NCI-H446 treated with DMSO at 0.1 percent for 48 hours (cell line): ENCODE data around the gene CYTL1.
"Not testable (repeated sequence)": the region's sequence is repeated elsewhere in the genome, so short reads cannot be mapped to it uniquely, and the experiment has no call there.

Experiments used
- DNase-seq: peaks from one replicate; lab custom pipeline; 2025; lab: John Stamatoyannopoulos, UW

CYTL1 gene, protein sequence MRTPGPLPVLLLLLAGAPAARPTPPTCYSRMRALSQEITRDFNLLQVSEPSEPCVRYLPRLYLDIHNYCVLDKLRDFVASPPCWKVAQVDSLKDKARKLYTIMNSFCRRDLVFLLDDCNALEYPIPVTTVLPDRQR

DNA sequence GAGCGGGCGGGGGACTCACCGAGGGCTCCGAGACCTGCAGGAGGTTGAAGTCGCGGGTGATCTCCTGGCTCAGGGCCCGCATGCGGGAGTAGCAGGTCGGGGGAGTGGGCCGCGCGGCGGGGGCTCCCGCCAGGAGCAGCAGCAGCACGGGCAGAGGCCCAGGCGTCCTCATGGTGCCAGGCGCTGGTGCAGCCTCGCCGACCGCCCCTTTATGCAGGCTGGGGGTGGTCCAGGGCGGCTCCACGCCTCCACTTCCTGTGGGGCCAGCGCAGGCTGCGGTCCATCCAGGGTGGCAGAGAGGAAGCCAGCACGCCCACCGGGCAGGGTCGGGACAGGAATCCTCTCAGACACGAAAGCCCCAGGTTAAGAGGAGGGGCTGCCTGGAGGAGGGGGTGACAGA, at the start of gene CYTL1:
Gene CYTL1 (minus strand): TSS at position 185 of the 400 bp plus-strand sequence. CDS start 13 bp downstream, at position 172.
- no peak for DNase-seq

GRCh38 chr4:5067908-5068307, 48.6 kb upstream of the CYTL1 start:
- DNase-seq = no peak

DNA sequence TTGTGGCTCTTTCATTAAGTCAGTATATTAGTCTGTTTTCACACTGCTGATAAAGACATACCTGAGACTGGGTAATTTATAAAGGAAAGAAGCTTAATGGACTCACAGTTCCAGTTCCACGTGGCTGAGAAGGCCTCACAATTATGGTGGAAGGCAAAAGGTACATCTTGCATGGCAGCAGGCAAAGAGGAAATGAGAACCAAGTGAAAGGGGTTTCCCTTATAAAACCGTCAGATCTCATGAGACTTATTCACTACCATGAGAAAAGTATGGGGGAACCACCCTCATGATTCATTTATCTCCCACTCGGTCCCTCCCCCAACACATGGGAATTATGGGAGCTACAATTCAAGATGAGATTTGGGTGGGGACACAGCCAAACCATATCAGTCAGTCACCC, 47.7 kb upstream of the CYTL1 start:
- DNase-seq = not testable (repeated sequence)

DNA sequence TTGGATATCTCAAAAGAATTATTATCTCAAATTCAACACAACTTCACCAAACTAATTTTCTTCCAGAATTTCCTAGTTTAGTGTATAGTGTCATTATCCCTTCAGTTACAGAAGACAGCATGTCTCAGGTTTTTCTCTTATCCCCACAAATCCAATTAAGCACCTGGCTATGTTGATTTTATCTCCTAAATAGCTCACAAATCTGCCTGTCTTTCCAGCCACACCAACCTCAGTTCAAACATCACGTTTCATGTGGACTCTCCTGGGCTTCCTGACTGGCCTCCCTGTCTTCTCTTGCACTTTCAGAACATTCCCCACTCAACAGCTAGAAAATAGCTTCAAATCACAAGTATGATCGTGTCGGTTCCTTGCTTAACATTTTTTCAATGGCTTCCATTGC, 46.8 kb upstream of the CYTL1 start:
- no peak for DNase-seq

DNA sequence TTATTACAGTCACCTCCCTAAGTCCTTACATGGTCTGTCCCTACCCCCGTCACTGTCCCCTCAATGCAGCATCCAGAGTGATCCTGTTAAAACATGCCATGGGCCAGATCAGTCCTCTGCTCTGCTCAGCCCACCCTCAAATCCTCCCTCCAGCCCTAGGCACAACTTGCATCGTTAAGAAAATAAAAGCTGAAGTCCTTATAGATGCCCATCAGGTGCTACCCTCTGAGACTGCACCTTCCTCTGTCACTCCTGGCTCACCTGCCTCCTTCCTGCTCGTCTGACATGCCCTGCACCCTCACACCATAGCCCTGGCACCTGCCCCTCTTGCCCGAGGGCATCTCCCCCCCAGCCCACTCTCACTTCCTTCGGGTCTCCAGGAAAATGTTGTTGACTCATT, 36.2 kb upstream of the CYTL1 start:
- no peak for DNase-seq

DNA sequence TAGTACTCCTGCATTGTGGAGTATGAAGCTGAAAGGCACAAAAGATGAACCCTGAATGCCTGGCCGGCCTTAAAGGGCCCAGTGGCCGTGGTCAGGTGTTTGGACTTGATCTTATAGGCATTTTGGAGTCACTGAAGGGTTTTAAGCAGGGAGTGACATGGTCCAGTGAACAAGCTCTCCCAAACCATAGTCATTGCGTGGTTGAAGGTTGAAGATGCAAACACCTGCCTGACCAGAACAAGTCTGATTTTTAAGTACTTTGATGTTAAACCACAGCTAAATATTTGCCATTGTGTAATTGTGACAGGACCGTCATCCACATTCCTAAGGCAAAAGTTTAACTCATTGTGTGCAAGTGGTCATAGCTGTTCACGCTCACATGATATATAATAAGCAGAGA, 35.3 kb upstream of the CYTL1 start:
- no peak for DNase-seq

- no peak for DNase-seq
These were observed 33.6 kb upstream of the CYTL1 start for GRCh38 chr4:5052726-5053425.

GRCh38 chr4:5052204-5052702, 33.0 kb upstream of the CYTL1 start:
- no peak for DNase-seq

DNA sequence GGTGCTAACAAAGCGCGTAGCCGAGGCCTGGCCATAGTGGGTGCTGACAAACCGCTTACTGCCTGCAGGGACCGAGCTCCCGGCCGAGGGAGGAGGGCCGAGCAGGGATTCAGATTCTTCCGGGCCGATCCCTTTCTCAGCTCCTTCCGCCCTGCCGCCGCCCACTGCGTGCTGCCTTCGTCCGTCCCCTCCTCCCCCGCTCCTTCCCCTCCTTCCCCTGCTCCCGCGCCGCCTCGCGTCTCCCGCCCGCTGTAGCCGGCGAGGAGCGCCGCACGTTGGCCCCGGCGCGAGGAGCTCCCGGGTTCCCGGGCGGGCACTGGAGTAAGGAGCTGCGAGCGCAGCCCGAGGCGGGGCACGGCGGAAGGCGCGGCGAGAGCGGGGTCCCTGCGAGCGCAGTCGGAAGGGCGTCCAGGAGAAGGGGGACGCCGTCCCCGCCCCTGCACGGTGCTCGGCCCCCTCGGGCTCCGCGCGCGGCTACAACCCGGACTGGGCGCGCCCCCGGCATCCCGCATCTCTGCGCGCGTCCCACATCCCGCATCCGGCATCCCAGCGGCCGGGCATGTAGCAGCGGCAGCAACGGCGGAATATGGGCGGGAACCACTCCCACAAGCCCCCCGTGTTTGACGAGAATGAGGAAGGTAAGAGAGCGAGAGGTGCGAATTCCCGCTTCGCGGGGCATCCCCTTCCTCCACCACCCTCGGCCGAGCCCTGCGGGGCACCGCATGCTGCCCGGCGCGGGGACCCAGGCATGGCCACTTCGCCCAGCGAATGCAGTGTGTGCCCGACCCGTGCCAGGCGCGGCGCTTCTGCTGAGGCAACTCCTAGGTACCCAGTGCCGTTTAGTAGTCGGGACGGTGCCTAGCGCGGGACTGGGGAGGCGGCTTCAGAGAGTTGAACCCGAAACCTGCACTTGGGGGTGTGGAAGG, 32.3 kb upstream of the CYTL1 start, which contains the start of gene STK32B:
Gene STK32B (plus strand): TSS at position 203 of the 926 bp plus-strand sequence.
- no peak for DNase-seq

DNA sequence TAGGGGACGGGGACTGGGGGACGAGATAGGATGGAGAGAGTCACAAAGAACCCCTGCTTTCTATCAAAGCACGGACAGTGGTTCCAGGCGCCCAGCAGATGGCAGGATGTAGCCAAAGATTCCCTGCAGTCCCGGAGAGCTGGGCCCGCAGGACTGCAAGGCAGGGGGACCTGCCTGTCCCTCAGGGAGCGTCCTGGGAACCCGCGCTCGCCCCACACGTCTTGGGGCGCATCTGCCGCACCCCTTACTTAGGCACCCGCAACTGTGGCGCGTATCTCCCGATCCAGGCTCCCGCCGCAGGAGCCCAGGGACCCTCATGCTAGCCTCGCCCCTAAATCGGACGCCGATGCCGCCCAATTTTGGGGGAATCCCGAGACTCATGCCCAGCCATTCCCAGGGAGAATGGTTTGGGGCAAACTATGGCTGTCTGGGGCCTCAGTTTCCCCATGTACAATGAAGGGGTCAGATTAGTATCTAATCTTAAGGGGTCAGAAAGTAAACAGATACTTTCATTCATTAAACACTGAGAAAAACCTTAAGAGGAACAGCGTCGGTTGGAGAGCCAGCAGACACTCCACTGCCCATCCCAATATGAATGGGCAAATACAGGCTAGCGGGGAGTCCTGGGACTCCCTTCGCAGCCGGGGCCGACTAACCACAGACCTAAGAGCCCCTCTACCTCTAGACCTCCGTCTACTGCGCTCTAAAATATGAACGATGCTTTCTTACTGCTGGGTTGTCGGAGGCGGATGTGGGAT, 31.4 kb upstream of the CYTL1 start:
- peak; percentile 16 for DNase-seq

GRCh38 chr4:5048721-5049120, 29.5 kb upstream of the CYTL1 start:
- no peak for DNase-seq

- DNase-seq = no peak
These were observed 25.8 kb upstream of the CYTL1 start for GRCh38 chr4:5045097-5045496.

GRCh38 chr4:5044341-5044740, 25.1 kb upstream of the CYTL1 start:
- DNase-seq = no peak

DNA sequence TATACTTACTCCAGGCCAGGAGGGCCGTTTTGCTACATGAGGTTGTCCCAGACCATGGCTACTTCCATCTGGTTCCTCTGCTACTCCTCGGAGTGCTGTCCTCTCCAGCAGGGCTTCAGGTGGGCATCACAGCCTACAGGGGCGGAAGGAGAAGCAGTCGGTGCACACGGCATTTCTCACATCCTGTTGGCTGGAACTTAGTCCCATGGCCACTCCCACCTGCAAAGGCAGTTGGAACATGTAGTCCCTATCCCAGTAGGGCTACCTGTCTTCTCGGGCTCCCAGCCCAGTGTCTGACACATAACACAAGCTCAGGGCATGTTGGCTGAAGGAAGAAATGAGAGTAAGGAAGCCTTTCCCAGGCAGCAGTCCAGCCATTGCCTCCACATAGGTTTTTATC, 24.3 kb upstream of the CYTL1 start:
- no peak for DNase-seq

GRCh38 chr4:5041699-5042098, 22.4 kb upstream of the CYTL1 start:
- no peak for DNase-seq

DNA sequence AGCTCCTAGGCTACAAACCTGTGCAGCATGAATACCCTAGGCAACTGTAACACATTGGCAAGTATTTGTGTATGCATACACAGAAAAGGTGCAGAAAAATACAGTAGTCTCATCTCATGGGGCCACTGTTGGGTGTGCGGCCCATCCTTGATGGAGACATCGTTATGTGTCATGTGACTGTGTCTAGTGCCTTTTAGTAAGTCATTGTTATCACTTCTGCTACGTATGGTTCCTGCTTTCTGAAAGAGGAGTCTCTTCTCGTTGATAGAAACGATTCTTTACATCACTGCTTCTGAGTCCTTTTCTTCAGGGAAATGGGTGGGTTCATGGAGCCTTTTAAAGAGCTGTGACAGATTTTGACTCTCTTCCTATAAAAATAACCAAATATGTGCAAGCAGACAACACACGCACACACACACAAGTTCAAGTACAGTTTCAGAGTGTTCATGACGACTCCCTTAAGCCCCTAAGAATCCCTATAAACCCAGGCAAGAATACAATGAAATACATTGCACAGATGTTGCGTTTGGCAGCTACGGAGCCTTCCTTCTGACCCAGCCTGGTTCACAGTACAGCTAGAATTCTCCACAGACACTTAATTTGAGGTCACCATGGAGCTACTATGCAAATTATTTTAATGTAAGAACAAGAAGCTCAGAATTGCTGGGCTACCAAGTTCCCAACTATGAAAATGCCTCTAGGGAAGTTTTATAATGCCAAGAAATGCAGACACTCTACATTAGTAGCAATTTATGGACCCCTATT, 21.8 kb upstream of the CYTL1 start:
- DNase-seq = no peak

GRCh38 chr4:5039800-5040199, 20.5 kb upstream of the CYTL1 start:
- no peak for DNase-seq

DNA sequence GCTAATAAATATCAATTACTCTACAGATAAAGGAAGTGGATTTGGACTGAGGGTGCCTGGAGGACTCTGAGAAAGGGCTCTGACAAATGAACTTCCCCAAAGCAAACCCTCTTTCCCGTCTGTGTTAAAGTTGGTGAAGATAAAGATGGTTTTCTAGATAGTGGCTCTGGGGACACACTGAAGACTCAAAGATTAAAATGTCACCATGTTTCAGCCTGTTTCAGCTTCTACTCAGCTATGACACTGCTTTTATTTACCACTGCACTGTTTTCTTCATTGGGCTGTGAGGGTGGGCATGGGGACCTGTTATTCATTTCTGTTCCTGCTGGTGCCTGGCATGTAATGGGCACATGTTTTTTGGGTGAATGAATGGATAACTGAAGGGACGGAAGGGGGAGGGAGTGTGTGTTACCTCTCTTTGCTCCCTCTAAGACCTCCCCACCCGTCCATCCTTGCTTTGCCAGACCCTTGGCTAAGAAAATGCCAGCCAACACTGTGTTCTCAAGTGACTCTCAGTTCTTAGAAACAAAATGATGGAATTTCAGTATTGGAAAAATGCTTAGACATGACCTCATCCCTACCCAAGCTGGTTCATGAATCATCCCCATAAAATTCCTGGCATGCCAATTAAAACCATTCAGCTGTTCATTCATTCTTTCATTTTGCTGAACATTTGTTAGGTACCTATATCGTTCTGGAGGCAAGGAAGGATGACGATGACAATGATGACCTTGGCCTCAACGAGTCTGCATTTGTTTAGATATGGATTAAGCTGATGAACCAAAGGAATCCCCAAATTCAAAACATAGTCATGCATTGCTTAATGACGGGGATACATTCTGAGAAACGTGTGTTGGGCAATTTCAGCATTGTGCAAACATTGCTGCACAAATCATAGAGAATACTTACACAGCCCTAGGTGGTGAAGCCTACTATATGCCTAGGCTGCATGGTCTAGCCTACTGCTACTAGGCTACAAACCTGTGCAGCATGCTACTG, 18.6 kb upstream of the CYTL1 start:
- no peak for DNase-seq

DNA sequence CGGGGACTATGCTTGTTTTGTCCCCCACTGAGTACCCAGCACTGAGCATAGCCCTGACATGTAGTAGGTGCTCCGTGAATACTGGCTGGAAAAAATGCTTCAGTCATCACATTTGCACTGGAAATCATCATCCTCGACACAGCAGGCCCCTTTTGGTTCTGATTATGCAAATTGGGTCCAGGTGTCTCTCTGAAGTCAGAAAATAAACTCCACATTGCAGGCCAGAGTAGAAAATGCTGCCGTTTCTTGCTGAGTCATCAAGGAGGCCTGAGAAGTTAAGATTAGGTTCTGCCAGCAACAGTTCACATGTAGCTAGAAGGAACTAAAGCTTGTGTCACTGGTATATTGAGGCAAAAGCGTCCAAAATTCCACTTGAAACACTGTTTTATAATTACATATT, 17.0 kb upstream of the CYTL1 start:
- DNase-seq = no peak

- DNase-seq = no peak
These were observed 14.9 kb upstream of the CYTL1 start for GRCh38 chr4:5034206-5034605.
